SH-SY5Y (cell line): Measurements from ENCODE around the gene PTGER4.

Experiments
- GATA2 ChIP-seq: IDR thresholded peaks from 2 replicates; pipeline ENCODE4 v1.6.1; 2011; ENCODE audit warnings: mild to moderate bottlenecking, low read depth, low read length
- GATA3 ChIP-seq: IDR thresholded peaks from 2 replicates; pipeline ENCODE4 v1.6.1; 2011; ENCODE audit warnings: low read depth, mild to moderate bottlenecking, low read length, moderate library complexity

DNA sequence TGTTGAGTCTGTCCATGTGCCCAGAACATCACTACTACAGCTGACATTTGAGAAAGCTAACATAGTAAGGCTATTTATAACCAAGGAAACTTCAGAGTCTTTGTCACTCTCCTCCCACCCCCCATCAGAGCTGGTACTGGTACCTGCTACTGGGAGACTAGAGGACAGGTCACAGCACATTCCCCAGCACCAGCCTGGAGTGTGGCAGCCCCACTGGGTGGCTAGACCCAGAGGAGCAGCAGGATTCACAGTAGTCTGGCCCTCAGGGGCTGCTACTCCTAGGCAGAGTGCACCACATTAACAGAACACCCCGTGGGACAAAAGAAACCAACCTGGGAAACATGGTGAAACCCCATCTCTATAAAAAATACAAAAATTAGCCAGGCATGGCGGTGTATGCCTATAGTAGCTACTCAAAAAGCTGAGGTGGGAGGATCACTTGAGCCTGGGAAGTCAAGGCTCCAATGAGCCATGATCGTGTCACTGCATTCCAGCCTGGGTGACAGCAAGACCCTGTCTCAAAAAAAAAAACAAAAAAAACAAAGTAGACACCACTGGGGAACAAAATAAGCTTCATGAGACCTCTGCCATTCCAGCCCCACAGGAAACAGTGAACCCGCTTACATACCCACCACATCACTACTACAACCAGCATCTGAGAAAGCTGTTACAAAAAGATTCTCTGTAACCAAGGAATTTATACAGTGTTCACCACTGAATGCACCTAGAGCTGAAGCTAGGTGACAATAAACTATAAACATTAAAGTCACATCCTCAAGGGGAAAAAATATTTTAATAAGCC is 26.3 kb upstream of the PTGER4 start:
- TF ChIP-seq GATA2: no peak
- TF ChIP-seq GATA3: no peak
